ENCODE data around the gene GOLGA2.
A peak's percentile ranks its signal among the peaks of the same experiment; 100 is the strongest.

GOLGA2 gene

GRCh38 chr9:128275198-128276007 lies at the start of gene GOLGA2:
TSS of gene GOLGA2 (minus strand) at chr9:128276007. CDS start at chr9:128275976, 31 bp downstream.
- no peak for DNase-seq (ENCODE audit: low spot score)

GRCh38 chr9:128324401-128324800 lies 48.6 kb upstream of the GOLGA2 start:
- DNase-seq (ENCODE audit: low spot score) = no peak

- no peak for DNase-seq (ENCODE audit: low spot score)
Measured at GRCh38 chr9:128323791-128324190, 48.0 kb upstream of the GOLGA2 start.

- no peak for DNase-seq (ENCODE audit: low spot score)
Measured at GRCh38 chr9:128323212-128323730, 47.5 kb upstream of the GOLGA2 start.

GRCh38 chr9:128322404-128323211 lies 46.8 kb upstream of the GOLGA2 start, which contains the start of the genes COQ4 and TRUB2:
TSS of gene COQ4 (plus strand) at chr9:128322839. CDS start at chr9:128322859, 20 bp downstream.
TSS of gene TRUB2 (minus strand) at chr9:128322447. CDS start at chr9:128322408, 39 bp downstream.
- DNase-seq (ENCODE audit: low spot score) = peak; percentile 96

GRCh38 chr9:128321879-128322403 lies 46.1 kb upstream of the GOLGA2 start:
- DNase-seq (ENCODE audit: low spot score) = no peak

- no peak for DNase-seq (ENCODE audit: low spot score)
Measured at GRCh38 chr9:128321343-128321742, 45.5 kb upstream of the GOLGA2 start.

- peak; percentile 79 for DNase-seq (ENCODE audit: low spot score)
Measured at GRCh38 chr9:128317629-128318028, 41.8 kb upstream of the GOLGA2 start.

- peak; percentile 97 for DNase-seq (ENCODE audit: low spot score)
Measured at GRCh38 chr9:128316421-128316820, 40.6 kb upstream of the GOLGA2 start.

GRCh38 chr9:128314697-128315096 lies 38.9 kb upstream of the GOLGA2 start:
- DNase-seq (ENCODE audit: low spot score) = no peak

- DNase-seq (ENCODE audit: low spot score) = peak; percentile 69
Measured at GRCh38 chr9:128310461-128310860, 34.7 kb upstream of the GOLGA2 start.

- no peak for DNase-seq (ENCODE audit: low spot score)
Measured at GRCh38 chr9:128309551-128309950, 33.7 kb upstream of the GOLGA2 start.

- DNase-seq (ENCODE audit: low spot score) = no peak
Measured at GRCh38 chr9:128304971-128305288, 29.1 kb upstream of the GOLGA2 start.

GRCh38 chr9:128304136-128304970 lies 28.5 kb upstream of the GOLGA2 start:
- DNase-seq (ENCODE audit: low spot score) = no peak

- DNase-seq (ENCODE audit: low spot score) = no peak
Measured at GRCh38 chr9:128298535-128299482, 23.0 kb upstream of the GOLGA2 start.

- no peak for DNase-seq (ENCODE audit: low spot score)
Measured at GRCh38 chr9:128297221-128297773, 21.5 kb upstream of the GOLGA2 start.

- DNase-seq (ENCODE audit: low spot score) = no peak
Measured at GRCh38 chr9:128296340-128297220, 20.8 kb upstream of the GOLGA2 start.

GRCh38 chr9:128294142-128294541 lies 18.3 kb upstream of the GOLGA2 start:
- no peak for DNase-seq (ENCODE audit: low spot score)

GRCh38 chr9:128293091-128293490 lies 17.3 kb upstream of the GOLGA2 start:
- DNase-seq (ENCODE audit: low spot score) = no peak

All from pons (tissue), 1 donor.